Measurements from ENCODE around the gene TOPAZ1.

The TOPAZ1 gene

DNA sequence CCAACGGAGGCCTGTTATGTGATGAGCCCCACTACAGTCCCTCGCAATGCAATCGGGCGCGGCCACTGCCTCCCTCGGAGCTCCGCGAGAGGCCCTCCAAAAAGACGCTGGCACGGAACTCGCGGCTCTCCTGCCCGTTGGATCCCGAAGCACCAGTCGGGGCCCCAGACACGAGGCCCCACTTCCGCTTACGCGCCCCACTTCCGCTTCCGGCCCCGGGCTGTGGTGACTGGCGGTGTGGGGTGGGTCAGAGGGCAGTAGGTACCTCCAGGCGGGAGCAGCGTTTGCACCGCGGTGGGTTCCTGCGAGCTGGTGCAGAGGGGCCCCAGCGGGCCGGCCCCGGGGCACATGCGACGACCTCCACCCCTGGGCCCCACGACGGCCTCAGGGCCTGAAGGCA, at the start of gene TOPAZ1:
TOPAZ1 (plus strand) TSS at position 181 of the 400 bp plus-strand sequence; CDS start at position 349, 168 bp downstream.
- no peak for DNase-seq (ENCODE audit: low read depth in 2 of 2)

DNA sequence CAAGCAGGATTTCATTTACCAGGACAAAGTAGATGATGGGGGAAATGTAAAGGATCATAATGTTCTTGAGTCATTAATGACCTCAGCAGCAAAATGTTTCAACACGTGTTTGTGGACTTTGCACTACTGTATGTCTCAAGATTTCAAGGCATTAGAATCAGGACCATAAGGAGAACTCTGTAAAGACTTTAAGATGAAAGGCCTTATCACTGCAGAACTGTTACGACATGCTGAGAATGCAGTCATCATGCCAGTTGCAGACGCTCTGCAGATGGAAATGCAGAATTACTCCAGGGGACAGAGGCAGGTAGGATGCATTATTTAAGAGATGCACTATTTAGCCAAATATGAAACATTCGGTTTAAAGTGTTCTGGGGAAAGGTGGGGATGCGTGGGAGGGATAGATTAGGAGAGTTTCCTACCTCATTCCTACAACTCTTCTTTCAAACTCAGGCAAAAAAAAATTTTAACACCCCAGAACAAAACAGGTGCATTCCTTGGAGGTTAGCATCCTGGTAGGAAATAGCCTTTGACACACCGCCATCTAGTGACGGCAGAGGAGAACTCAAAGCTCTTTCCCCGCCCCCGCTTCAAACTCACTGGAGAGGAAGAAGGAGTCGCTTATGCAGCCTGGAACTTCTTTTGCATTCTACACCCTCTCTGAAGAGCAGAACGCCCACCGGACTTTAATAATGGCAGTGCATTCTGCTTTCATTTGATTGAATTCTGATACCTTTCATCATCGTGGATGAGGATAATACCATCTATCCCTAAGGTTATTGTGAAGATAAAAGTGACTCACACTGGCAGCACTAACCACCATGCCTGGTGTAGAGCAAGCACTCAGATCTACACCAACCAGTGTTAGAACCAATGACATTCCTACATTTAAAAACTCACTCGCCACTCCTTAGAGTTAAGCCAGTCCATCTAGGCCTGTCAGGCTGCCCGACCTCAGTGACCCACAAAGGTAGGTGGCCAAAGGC, 43.1 kb upstream of the TOPAZ1 start:
- DNase-seq (ENCODE audit: low read depth in 2 of 2), result peak; percentile 27 to 33

DNA sequence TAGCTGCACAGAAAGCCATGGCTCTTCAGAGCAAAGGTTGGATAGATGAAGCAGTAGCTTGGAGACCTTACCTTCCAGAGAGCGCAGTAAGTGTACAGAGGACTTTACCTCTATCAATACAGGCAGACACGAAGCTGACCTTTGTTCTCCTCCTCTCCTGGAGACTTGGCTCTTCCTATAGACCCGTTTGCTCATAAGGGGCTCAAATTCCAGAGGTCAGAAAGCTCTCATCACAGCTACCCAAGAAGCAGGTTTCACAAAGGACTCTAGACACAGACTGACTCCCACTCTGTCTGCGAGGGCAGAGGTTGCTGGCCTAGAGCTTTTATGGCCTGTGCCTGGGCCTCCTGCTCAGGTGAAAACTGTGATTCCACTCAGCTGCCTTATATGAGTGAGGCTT, 35.4 kb upstream of the TOPAZ1 start:
- no peak for DNase-seq (ENCODE audit: low read depth in 2 of 2)

DNA sequence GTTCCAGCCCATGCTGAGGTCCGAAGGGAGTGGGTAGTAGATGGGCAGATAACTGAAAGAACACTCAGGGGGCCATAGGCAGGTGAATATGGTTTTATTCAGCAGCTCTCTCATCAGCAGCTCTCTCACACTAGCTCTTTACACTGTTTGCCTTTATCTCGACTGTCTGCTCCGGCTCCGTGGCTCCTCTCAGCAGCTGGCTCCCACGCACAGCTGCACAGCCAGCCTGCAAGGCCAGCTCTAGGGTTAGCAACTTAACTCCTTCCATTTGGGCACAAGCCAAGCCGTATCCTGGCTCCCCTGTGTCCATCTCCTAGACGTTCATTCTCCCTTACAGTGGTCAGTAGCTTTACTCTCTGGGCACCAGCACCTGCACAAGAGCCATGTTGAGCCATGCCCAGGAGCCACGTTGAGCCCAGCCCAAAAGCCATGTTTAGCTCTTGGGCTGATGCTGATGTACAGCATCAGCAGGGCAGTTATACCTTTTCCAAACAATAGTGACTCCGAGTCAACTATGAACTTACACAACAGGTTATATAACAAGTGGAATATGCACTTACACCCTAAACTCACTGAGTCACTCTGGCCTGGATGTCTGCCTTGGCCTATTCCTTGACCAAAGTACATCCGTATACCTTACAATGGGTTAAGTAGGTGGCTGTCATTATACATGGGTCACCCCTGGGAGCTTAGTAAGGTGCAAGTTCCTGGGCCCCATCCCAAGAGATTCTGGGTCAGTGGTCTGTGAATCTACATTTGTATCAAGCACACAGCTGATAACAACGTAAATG, 34.6 kb upstream of the TOPAZ1 start:
- no peak for DNase-seq (ENCODE audit: low read depth in 2 of 2)

DNA sequence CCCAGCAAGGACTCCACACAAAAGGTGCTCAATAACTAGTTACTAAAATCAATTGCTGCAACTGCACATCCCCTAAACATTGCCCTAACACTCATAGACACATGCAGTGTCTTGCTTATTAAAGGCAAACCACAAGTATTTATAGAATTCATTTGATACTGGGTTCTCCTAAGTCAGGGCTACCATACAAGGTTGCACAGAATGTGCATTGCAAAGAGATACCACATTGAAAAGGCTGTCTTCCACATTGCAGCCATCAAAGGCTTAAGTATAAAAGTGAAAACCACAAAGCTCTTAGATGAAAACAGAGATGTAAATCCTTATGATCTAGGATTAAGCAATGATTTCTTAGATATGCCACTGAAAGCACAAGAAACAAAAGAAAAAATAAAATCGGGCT, 33.6 kb upstream of the TOPAZ1 start:
- peak in 1 of 2 experiments; percentile 9 for DNase-seq (ENCODE audit: low read depth in 2 of 2)

DNA sequence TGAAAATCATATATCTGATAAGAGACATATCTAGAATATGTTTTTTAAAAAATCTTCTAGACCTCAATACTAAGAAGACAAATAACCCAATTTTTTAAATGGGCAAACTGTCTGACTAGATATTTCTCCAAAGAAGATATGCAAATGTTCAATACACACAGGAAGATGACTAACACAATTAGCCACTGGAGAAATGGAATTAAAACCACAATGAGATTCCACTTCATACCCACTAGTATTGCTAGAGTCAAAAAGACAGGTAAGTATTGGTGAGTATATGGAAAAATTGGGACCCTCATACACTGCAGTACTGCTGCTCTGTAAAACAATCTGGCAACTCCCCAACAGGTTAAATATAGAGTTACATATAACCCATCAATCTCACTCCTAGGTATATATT, 33.1 kb upstream of the TOPAZ1 start:
- no peak for DNase-seq (ENCODE audit: low read depth in 2 of 2)

DNA sequence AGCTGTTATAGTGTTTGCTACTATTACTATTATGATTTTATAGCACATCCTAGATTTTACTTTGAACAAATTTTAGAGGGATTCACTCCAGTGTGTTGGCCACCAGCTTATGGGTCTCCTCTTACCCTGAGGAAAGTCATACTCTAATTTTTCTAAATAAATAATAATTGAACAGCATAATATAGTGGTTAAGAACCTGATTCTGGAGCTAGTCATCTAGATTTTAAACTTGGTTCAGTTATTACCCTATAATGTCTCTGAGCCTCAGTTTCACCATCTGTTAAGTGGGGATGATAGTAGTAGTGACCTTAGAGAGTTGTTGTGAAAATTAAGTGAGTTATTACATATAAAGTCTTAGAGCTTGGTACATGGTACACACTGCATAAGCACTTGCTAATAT, 30.7 kb upstream of the TOPAZ1 start:
- DNase-seq (ENCODE audit: low read depth in 2 of 2), result no peak

DNA sequence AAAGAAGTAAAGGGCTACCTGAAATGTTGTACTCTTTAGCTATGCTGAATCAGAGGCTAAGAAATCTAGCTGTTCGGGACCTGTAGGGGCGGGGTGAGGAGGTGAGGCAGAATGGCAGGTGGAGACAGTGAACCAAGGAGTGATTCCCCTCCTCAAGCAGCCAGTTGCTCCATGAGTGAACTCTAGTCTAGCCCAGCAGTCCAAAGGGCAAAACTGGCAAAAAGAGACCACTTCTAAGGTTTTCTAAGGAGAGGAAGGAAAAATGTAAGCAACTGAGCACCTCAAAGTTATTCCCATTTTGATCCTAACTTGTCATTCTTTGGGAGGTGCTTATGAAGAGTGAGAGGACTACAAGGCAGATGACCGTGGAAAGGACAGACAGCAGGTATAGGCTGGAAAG, 19.3 kb upstream of the TOPAZ1 start:
- DNase-seq (ENCODE audit: low read depth in 2 of 2), result no peak

DNA sequence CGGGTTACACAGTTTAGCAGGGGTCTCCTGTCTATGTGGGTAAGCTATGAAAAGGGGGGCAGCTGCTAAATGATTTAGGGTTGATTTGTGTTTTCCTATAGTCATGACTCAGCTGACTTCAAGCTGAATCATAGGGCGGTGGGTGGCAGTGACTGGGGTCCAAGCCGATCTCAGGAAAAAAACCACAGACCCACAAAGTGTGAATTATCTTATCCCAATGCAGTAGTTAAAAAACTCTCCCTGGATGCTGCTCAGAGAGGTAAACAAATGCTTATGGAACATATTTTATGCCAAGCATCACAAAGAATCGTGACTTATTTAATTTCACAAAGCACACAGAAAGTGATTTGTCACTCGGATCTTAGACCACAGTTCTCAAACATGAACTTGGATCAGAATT, 18.4 kb upstream of the TOPAZ1 start:
- DNase-seq (ENCODE audit: low read depth in 2 of 2), result no peak

DNA sequence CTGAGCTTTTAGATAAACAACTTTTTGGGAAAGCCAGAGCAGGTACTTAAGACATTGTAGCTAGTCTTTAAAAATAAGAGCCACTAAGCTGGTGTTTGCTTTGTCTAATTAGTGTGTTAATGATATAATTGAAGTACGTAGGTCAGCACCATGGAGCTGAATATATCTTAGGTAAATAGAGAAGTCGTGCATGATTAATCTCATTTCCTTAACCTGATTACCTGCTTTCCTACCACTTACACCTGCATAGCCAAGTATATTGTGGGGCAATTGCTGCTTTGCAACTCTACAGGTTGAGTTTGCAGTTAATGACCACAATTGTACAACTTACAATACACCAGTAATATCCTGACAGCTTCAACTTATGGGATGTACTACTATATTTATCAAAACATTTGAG, 17.6 kb upstream of the TOPAZ1 start:
- DNase-seq (ENCODE audit: low read depth in 2 of 2), result no peak

DNA sequence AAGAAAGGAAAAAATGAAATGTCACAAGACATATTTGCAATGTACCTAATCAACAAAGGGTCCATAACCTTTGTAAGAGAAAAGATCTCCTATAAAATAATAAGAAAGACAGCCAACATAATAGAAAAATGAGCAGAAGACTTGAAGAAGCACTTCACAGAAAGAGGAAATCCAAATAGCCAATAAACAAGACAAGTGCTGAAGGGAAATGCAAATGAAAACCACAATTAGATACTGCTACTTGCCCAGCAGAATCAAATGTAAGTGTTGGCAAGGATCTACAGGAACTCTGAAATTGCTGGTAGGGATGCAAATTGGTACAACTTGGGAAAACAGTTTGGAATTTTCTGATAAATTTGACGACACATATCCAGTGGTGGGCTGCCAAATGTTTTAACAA, 15.1 kb upstream of the TOPAZ1 start:
- no peak for DNase-seq (ENCODE audit: low read depth in 2 of 2)

DNA sequence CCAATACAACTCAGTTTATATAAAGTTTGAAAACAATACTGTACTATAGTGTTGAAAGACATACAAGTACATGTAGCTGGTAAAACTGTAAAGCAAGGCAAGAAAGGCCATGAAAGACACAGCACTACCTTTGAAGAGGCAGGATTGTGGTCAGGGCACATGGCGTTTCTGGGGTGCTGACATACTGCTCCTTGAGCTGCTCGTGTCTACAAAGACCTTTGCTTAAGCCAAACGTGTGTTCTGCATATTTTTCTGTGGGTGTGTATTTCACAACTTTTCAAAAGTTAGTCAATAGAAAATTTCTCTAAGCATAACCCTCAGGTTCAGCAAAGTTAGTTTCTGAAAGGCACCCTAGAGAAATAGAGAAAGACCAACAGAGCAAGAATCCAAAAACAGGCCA, 14.1 kb upstream of the TOPAZ1 start:
- DNase-seq (ENCODE audit: low read depth in 2 of 2), result no peak

DNA sequence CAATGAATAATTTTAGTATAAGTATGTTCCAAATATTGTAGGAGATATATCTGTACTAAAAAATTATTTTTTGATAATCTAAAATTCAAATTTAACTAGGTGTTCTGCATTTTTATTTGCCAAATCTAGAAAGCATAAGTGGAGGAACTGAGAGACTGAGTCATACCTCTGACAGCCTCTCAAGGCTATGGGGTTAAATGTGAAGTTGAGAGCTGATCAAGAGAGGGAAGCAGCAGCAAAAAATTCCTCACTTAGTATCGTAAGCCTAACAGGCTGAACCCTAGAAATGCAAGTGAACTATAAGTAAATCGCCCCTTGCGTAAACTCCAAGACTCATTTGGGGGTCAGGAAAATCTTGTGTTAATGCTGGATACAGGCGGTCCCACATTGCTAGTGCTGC, 12.8 kb upstream of the TOPAZ1 start:
- DNase-seq (ENCODE audit: low read depth in 2 of 2), result no peak

DNA sequence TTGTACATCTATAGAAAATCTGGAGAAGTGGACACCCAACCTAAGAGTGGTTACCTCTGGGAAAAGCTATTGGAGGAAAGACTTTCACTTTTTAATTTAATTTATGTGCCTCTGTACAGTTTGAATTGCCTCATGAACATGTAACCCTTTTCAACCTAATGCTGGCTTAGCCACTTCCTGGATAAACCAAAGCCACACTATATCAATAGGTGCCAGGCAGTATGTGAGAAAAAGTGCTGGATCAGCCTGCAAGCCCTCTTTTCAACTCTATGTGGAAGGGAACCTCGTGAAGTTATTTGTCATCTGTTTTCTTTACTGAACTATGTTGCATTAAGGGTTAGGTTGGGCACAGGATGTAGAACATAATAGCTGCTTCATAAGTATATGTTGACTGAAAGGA, 9.3 kb upstream of the TOPAZ1 start:
- DNase-seq (ENCODE audit: low read depth in 2 of 2), result no peak

DNA sequence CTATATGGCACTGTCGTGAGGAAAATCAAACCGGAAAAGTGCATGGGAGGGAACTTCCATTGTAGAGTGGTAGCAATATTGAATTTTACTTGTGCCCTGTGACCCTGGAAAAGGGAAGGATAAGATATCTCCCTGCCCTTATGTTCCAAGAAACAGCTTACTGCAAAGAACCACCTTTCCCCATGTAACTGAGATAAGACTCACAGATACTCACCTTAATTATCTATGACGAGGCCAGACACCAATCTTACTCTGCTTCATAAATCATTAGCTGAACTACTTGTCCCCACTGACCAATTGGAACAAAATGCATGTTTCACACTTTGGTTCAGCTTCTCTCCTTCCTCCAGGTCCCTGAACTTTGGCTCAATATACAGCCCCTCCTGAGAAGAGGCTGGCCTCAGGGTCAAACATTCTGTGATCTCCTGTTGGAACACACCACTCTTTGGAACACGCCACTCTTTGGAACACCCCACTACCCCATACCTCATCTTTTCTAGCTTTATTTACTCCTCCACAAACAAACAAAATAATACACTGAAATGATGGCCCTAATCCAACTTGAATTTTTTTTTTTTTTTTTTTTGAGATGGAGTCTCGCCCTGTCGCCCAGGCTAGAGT, 6.9 kb upstream of the TOPAZ1 start:
- DNase-seq (ENCODE audit: low read depth in 2 of 2), result no peak

DNA sequence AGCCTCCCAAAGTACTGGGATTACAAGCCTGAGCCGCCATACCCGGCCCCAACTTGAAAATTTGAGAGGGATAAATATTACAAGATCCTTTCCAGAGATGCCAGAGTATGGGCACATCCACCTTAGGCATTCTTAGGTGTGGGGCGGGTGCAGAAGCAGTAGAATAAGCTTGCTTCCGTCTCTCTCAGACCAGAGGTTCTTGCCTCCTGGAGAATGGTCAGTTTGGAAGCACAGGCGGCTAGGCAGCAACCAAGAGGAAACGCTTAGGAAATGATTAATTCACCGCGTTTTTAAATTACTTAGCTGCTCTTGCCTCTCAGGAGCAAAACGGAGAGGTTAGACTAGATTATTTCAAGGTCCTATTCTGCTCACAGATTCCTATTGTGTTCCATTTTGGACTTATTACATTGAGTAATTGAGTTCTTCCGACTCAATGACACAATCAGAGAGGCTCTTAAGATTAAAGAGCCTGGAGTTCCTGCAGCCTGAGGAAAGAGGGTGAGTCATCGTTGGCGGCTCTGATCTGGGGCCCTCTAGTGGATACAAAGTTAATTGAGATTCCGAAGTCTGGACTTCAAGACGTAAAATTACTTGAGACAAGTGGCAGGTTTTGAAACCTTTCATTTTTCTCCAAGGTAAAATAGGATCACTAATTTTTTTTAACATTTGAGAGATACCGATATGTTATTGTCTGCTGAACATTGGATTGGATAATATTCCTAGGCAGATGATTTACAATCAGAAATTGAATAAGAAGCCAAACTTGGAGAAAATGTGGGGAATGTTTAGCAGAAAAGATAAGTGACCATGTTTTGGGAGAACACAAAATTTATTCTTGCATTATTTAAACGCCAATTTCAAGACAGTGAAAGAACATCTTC, 5.8 kb upstream of the TOPAZ1 start:
- DNase-seq (ENCODE audit: low read depth in 2 of 2), result peak; percentile 37 to 55

DNA sequence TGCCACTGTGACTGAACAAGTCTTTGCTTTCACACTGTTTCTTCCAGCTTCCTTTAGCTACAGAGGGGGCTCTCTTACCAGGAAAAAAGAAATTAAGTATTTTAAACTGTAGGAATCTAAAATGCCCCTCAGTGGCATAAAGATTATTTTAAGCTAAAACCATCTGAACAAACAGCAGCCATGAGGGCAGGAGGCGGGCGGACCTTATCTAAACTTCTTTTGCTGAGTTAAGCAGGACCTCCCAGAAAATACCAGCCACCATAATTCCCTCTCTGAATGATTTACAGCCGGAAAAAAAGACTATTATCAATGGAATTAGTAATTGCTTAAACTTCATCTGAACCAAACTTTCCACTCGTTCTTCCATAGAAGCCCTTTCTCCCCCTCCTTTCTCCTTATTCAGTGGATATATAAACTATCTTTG, 5.2 kb upstream of the TOPAZ1 start:
- DNase-seq (ENCODE audit: low read depth in 2 of 2), result no peak

DNA sequence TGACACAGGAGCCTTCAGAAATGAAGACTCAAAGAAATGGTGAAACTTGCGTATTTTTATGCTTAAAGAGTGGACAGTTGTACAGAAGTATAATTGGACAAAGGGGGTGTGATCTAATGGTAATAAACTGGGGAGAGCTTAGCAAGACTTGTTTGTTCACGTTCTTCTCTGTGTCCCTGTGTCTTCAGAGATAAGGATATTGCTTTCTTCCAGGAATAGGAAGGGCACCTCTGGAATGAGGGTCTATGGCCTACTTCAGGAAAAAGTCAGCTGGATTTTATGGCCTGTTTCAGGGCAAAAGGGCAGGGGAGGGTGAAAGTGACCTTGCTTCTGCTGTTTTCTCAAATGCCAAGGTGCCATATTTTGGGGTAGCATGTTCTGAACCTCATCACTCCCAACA, 4.5 kb upstream of the TOPAZ1 start:
- no peak for DNase-seq (ENCODE audit: low read depth in 2 of 2)

DNA sequence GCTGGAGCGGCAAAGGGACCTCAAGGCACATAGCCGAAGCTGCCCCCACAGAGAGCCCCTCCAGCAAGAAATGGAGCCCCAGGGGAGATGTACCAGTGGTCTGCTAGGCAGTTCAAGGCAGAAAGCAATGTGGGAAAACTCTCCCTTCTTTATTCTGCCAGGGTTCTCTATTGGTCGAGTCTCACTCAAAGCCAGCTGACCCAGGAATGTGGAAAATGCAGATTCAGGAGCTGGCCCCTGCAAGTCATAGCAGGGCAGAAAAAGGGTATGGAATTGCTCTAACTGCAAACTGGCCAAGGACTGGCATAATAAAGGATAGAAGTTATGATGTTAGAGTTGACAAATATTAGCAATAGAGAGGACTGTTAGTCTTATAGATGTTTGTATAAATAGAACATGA, 4.0 kb upstream of the TOPAZ1 start:
- no peak for DNase-seq (ENCODE audit: low read depth in 2 of 2)

DNA sequence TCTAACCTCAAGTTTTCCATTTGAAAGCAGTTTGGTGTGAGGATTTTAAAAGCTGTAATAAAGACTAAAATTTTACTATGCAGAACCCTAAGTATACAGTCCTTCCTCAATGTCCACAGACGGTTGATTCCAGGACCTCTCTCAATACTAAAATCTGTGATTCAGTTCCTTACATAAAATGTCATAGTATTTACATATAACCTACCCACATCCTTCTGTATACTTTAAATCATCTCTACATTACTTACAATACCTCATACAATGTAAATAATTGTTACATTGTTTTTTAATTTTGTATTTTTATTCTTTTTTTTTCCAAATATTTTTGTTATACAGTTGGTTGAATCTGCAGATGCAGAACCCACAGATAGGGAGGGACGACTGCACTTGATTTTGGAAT, 2.8 kb upstream of the TOPAZ1 start:
- DNase-seq (ENCODE audit: low read depth in 2 of 2), result no peak

DNA sequence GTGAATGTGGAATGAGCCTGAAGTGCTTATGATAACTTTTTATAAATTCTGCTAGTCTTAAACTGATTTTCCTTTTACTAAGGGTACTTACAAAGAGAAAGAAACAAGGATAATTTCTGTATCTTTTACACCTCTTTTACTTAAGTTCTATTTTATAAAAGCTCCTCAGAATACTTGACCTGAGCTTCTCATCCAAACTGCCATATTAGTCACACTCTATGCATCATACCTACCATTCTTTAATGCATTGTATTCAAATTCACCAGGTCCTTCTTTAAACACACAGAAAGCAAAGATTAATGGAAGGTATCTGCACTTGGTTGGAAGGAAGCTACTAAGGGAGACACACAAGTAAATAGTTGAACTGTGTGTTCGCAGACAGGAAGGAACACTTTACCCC, 1.6 kb upstream of the TOPAZ1 start:
- no peak for DNase-seq (ENCODE audit: low read depth in 2 of 2)
